ENCODE measurements around the gene STAT6. TPM values are rescaled to one million over a fixed set of nuclear protein-coding genes. Genes with fewer than 3 reads are reported as not detected.

Gene STAT6
- total RNA-seq, 1 donor: 81.6 TPM

DNA sequence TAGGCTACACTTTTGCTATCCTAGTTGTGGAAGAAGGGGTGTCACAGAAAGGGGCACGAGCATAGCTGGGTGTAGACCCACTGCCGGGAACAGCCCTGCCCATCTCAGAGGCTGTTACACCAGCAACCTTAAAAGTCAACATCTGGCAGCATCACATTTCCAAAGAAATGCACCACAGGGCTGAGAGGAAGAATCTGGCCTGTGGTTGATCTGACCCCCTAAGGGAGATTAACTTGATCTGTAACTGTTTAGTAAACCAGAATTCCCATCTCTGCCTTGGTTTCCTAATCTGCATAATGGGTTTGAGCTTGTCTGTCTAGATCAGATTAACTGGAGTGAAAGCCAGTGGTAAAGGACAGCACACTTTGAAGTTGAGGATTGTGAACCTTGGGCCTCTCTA, 34.9 kb upstream of the STAT6 start:
- no peak for TF ChIP-seq CTCF (IDR thresholded peaks at IDR 0.05; ENCODE audit: insufficient read depth, low read depth, low read length)
- H3K4me3 ChIP-seq (ENCODE audit: low read depth, low read length): no peak overlapping the region
- no peak for DNase-seq (ENCODE audit: low read depth)

DNA sequence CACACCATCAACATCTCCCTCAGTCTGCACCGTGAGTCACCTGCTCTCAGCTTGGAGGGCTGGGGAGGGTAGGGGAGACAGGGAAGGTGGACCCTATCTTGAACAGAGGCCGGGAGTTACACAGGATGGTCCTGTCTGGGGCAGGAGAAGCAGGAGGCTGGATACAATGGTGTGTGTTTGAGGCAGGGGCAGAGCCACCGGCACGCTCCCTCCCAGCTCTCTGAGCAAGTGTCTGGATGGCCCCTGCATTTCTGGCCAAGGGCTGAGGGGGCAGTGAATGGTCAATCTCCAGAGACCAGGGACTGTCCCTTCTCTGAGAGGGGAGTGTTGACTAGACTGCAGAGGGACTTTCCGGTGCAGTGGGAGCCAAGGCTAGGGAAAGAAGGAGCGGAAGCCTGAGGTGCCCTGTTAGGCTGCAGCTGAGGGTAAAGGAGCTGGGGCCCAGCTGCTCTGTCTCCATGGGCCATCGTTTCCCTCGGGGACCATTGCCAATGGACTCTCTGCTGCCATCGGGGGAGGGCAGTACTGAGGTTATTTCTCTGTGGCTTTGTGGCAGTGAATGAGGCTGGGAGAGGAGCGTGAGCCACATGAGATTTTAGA, 34.4 kb upstream of the STAT6 start:
- no peak for DNase-seq (ENCODE audit: low read depth)
- TF ChIP-seq CTCF (IDR thresholded peaks at IDR 0.05; ENCODE audit: insufficient read depth, low read depth, low read length): no peak
- no peak overlapping the region for H3K4me3 ChIP-seq (ENCODE audit: low read depth, low read length)

- H3K4me3 ChIP-seq (ENCODE audit: low read depth, low read length): no peak overlapping the region
- no peak for TF ChIP-seq CTCF (IDR thresholded peaks at IDR 0.05; ENCODE audit: insufficient read depth, low read depth, low read length)
- no peak for DNase-seq (ENCODE audit: low read depth)
Observed at GRCh38 chr12:57143454-57143853, 32.3 kb upstream of the STAT6 start.

GRCh38 chr12:57142727-57143126, 31.6 kb upstream of the STAT6 start:
- H3K4me3 ChIP-seq (ENCODE audit: low read depth, low read length): no peak overlapping the region
- no peak for TF ChIP-seq CTCF (IDR thresholded peaks at IDR 0.05; ENCODE audit: insufficient read depth, low read depth, low read length)
- no peak for DNase-seq (ENCODE audit: low read depth)

DNA sequence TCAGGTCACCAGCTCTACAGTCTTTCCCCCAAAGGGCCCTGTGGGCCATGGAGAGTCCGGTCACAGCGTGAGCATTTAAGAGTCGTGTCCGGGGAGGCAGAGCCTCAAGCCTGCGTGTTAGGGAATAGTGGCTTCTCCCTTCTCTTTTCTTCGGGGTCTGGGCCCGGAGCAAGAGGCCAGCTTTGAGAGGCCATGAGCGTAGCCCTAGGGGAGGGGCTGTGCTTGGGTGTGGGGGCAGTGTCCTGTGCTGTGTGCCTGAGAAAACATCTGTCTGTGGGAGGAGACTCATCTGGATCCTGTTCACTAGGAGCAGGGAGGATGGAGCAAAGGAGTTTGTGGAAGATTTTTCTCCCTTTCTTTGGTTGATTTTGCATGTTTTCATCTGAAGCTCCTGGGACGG, 31.0 kb upstream of the STAT6 start:
- no peak overlapping the region for H3K4me3 ChIP-seq (ENCODE audit: low read depth, low read length)
- no peak for DNase-seq (ENCODE audit: low read depth)
- no peak for TF ChIP-seq CTCF (IDR thresholded peaks at IDR 0.05; ENCODE audit: insufficient read depth, low read depth, low read length)

DNA sequence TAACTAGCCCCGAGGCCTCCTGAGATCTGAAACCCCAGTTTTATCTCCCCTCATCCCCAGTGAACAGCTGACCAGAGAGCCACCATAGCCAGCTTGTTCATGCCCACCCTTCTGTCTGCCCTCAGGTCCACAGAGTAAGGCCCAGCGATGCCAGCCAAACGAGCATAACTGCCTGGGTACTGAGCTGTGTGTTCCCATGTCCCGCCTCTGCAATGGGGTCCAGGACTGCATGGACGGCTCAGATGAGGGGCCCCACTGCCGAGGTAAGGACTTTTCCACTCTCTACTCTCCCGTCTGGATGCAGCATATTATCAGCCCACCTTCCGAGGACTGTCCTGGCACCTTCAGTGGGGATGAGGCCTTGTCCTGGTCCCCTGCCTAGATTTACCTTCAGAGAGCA, 30.1 kb upstream of the STAT6 start:
- no peak for DNase-seq (ENCODE audit: low read depth)
- no peak for TF ChIP-seq CTCF (IDR thresholded peaks at IDR 0.05; ENCODE audit: insufficient read depth, low read depth, low read length)
- no peak overlapping the region for H3K4me3 ChIP-seq (ENCODE audit: low read depth, low read length)
